K562 (cell line): ENCODE data around the gene CNIH3. TPM values are rescaled to one million over a fixed set of nuclear protein-coding genes. Genes with fewer than 3 reads are reported as not detected.

ENCODE experiments used
- ATF3 ChIP-seq, 2 experiments: fragments of 450-650 bp in 1 of 2; sonication (generic) in 1 of 2; formaldehyde crosslinking in 1 of 2; IDR thresholded peaks in 1 of 2; conservative IDR thresholded peaks in 1 of 2; 2 replicates each; pipeline versions ENCODE4 v1.6.1 to v1.8.1; 2016 to 2023; ENCODE audit warnings: mild to moderate bottlenecking in 2 of 2, moderate library complexity in 2 of 2, inconsistent platforms in 1 of 2, missing genetic modification reagents in 1 of 2
- ELK3 ChIP-seq: fragments of 450-650 bp; formaldehyde crosslinking; IDR thresholded peaks from 2 replicates; pipeline ENCODE4 v1.4.0; 2020; ENCODE audit warnings: mild to moderate bottlenecking
- MCM2 ChIP-seq: fragments of 450-650 bp; IDR thresholded peaks from 2 replicates; pipeline ENCODE4 v1.6.1; 2017; ENCODE audit warnings: low read depth, mild to moderate bottlenecking
- POLR2H ChIP-seq: IDR thresholded peaks from 2 replicates; pipeline ENCODE4 v1.6.1; 2016; ENCODE audit warnings: missing genetic modification characterization, low read depth, mild to moderate bottlenecking, control low read depth, missing compliant biosample characterization, moderate library complexity
- SNIP1 ChIP-seq: fragments of 450-650 bp; IDR thresholded peaks from 2 replicates; pipeline ENCODE4 v1.7.1; 2017; ENCODE audit warnings: low read depth, mild to moderate bottlenecking
- ZHX1 ChIP-seq: fragments of 150-350 bp; conservative IDR thresholded peaks from 2 replicates; pipeline ENCODE4 v1.6.1; 2014; ENCODE audit warnings: low read length
- polyA plus RNA-seq, 8 experiments: library from polyadenylated mRNA; depleted of rRNA in 4 of 8; stranded (reverse) in 5 of 8; unstranded in 3 of 8; fragments of >200 nt; fragmentation: Nextera tagmentation in 2 of 8; fragmentation: Illumina TruSeq in 1 of 8; extraction: Ambion mirVana in 2 of 8; extraction: Trizol in 1 of 8; gene quantifications; 2 replicates each; pipeline versions ENCODE4 v1.2.1 to v1.2.3, GENCODE V29; 2011 to 2014; ENCODE audit warnings: inconsistent platforms in 1 of 8, missing spikeins in 1 of 8
- total RNA-seq, 7 experiments: library from RNA; depleted of rRNA in 6 of 7; stranded (reverse); fragments of >200 nt in 6 of 7; fragmentation: Illumina TruSeq in 2 of 7; extraction: Trizol in 2 of 7; gene quantifications; 2 replicates each; pipeline versions ENCODE4 v1.2.1 to v1.2.3, GENCODE V29; 2011 to 2021; ENCODE audit warnings: low replicate concordance in 1 of 7

Gene CNIH3
- total and polyA plus RNA-seq, 9 of the 15 experiments (the other 6 are each of a cell fraction or from before 2014, with no cell fraction given), result 0.14 to 1.8 (median 0.79) TPM

GRCh38 chr1:224770336-224770693, 154.2 kb downstream of the CNIH3 start (continued):
- TF ChIP-seq ELK3, result no peak
- peak; percentile 69 for TF ChIP-seq ATF3 (IDR thresholded peaks at IDR 0.05)
- TF ChIP-seq ATF3 (CRISPR knock-in tag; conservative IDR thresholded peaks at IDR 0.05), result no peak
- no peak for TF ChIP-seq MCM2
- TF ChIP-seq POLR2H (tag), result no peak
- no peak for TF ChIP-seq SNIP1
- no peak for TF ChIP-seq ZHX1
